ENCODE measurements around the gene WWTR1. TPM values are rescaled to one million over a fixed set of nuclear protein-coding genes. Genes with fewer than 3 reads are reported as not detected.

Gene WWTR1
- total RNA-seq, 1 donor from 2014 or later, result 39.1 TPM

DNA sequence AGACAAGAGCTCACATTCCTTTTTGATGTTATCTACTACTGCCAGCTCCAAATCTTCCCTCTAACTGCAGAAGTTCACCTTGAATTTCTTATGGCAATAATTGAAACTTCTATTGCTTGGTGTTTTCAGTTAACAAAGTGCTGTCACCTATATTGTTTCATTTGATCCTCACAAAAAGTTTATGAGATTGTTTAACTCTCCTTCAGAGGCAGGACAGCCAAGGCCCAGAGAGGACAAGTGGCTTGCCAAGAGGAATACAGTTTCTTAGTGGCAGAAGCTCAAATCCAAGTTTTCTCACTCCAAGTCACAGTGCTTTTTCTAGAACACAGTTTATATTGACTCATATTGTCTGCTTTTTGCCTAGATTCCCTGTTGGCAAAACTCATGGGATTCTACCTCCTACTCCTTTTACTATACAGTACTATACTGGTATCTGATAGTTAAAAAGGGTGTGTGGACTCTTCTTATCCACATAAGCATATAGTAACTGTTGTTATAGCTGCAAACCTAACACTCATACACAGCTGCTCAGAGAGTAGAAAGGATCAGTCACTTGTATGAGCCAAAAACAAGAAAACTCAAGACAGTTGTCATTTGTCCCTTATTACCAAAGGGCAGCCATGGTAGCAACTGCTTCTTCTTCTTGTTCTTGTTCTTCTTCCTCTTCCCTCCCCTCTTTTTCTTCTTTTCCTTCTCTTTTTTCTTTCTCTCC is 167.4 kb downstream of the WWTR1 start:
- no peaks in the 10 kb centered on the region for H3K36me3 ChIP-seq
- TF ChIP-seq, protein P1, sequence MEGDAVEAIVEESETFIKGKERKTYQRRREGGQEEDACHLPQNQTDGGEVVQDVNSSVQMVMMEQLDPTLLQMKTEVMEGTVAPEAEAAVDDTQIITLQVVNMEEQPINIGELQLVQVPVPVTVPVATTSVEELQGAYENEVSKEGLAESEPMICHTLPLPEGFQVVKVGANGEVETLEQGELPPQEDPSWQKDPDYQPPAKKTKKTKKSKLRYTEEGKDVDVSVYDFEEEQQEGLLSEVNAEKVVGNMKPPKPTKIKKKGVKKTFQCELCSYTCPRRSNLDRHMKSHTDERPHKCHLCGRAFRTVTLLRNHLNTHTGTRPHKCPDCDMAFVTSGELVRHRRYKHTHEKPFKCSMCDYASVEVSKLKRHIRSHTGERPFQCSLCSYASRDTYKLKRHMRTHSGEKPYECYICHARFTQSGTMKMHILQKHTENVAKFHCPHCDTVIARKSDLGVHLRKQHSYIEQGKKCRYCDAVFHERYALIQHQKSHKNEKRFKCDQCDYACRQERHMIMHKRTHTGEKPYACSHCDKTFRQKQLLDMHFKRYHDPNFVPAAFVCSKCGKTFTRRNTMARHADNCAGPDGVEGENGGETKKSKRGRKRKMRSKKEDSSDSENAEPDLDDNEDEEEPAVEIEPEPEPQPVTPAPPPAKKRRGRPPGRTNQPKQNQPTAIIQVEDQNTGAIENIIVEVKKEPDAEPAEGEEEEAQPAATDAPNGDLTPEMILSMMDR (IDR thresholded peaks at IDR 0.05; ENCODE audit: borderline replicate concordance), result no peak
- H3K27ac ChIP-seq (replicated peaks), result no peak overlapping the region
- no peaks in the 10 kb centered on the region for H3K9me3 ChIP-seq (replicated peaks)
- intact Hi-C loops (cut with micrococcal nuclease), result no loop called here
- peaks cover 13% of the 10 kb centered on the region for H3K27me3 ChIP-seq (ENCODE audit: low read depth)
- DNase-seq, result no peak
- no peaks in the 10 kb centered on the region for H3K4me1 ChIP-seq
- no peak overlapping the region for H3K4me3 ChIP-seq

DNA sequence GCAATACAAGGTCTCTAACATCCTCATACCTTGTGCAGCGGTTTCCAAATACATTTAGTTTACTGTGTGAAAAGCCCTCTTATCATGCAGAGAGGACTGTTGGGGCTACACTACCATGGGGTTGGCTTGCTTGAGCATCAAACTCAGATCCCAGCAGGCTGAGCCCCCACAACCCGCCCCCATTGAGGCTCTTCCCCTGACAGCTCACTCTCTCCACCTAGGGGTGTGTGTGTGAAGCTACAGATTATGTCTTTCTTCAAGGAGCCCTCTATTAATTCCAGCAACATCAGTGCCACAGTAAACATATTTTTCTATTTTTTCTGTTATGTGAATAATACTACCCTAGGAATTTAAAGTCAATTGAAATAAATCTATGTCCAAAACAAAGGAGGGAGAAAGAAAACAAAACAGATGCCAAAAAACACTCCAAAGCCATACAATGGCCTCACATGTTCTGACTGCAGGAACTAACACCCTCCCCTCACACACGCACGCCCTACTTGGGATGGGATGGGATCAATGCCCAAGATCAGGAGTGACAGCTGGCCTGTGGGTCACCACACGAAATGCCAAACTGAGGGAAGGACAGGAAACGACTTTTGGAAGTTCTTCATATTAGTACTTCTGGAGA is 168.7 kb downstream of the WWTR1 start:
- intact Hi-C loops (cut with micrococcal nuclease), result no loop called here

DNA sequence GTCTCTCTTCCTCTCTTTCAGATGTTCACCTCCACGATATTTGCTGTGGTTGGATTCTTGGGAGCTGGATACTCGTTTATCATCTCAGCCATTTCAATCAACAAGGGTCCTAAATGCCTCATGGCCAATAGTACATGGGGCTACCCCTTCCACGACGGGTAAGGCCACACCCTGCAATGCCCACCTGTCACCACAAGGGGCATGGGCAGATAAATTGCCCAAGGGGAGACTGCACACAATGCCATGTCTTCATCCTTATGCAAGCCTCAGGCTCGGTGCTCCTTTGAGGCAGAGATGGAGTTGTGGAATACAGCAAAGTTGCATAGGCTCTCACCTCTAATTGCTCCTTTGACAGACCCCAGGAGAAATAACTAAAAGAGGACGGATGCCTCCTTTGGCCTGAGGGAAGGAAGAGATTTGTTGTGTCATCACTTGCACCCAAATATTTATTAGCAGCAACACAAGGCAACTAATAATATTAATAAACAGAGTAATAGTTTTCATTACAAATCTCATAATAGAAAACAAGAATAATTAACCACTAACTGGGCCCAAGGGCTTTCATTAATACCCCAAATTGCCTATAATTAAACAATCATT is 170.1 kb downstream of the WWTR1 start:
- H3K27me3 ChIP-seq (ENCODE audit: low read depth), result peaks cover 6% of the 10 kb centered on the region
- H3K36me3 ChIP-seq, result no peaks in the 10 kb centered on the region
- no peak overlapping the region for H3K27ac ChIP-seq (replicated peaks)
- DNase-seq, result no peak
- H3K9me3 ChIP-seq (replicated peaks), result no peaks in the 10 kb centered on the region
- H3K4me1 ChIP-seq, result no peaks in the 10 kb centered on the region
- TF ChIP-seq, protein P1 (IDR thresholded peaks at IDR 0.05; ENCODE audit: borderline replicate concordance), result peak; percentile 33
- intact Hi-C loops (cut with micrococcal nuclease), result no loop called here
- no peak overlapping the region for H3K4me3 ChIP-seq

More for the DNA sequence above, 168.7 kb downstream of the WWTR1 start:
- TF ChIP-seq, protein P1 (IDR thresholded peaks at IDR 0.05; ENCODE audit: borderline replicate concordance), result peak; percentile 52
- no peaks in the 10 kb centered on the region for H3K36me3 ChIP-seq
- no peaks in the 10 kb centered on the region for H3K9me3 ChIP-seq (replicated peaks)
- no peak overlapping the region for H3K4me3 ChIP-seq
- no peak overlapping the region for H3K27ac ChIP-seq (replicated peaks)
- no peaks in the 10 kb centered on the region for H3K4me1 ChIP-seq
- peaks cover 13% of the 10 kb centered on the region for H3K27me3 ChIP-seq (ENCODE audit: low read depth)
- DNase-seq, result no peak

DNA sequence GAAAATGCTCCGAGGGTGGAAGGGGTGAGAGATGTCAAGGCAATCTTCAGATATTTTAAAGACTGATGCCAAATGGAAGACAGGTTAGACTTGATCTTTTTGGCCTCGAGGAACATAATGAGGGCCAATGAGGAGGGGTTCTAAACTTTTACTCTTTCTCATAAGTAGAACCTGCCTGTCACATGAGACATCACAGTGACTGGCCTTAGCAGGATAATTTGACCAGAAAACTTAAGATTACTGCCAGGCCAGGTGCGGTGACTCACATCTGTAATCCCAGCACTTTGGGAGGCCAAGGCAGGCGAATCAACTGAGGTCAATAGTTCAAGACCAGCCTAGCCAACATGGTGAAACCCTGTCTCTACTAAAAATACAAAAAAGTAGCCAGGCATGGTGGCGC is 171.1 kb downstream of the WWTR1 start:
- Histone ChIP-seq H3K27ac (replicated peaks) (no peak overlapping the region), H3K36me3 (no peaks in the 10 kb centered on the region), H3K9me3 (replicated peaks) (no peaks in the 10 kb centered on the region), H3K27me3 (ENCODE audit: low read depth) (no peaks in the 10 kb centered on the region), H3K4me1 (no peaks in the 10 kb centered on the region), H3K4me3 (no peak overlapping the region)
- no peak for DNase-seq
- TF ChIP-seq, protein P1 (IDR thresholded peaks at IDR 0.05; ENCODE audit: borderline replicate concordance), result no peak
- intact Hi-C loops (cut with micrococcal nuclease), result no loop called here

DNA sequence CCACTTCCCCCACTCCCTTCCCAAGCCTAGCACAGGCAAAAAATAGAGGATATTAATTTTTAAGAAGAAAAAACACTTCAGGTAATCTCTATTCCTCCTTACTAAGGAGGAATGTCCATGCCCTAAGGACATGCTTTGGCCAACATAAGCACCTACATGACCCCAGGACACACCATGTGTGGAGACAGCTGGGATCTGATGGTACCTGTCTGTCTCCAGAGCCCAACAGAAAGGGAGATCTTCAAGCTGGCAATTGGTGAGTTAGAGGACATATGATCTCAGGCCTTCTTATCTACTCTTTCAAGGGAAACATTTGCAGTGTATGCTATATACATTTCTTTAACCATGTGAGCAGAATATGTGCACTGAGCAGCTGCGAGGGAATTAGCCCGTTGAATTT is 176.3 kb downstream of the WWTR1 start:
- Histone ChIP-seq H3K27ac (replicated peaks) (no peak overlapping the region), H3K4me1 (peaks cover 14% of the 10 kb centered on the region), H3K27me3 (ENCODE audit: low read depth) (no peaks in the 10 kb centered on the region), H3K9me3 (replicated peaks) (no peaks in the 10 kb centered on the region), H3K4me3 (no peak overlapping the region), H3K36me3 (no peaks in the 10 kb centered on the region)
- TF ChIP-seq, protein P1 (IDR thresholded peaks at IDR 0.05; ENCODE audit: borderline replicate concordance), result no peak
- DNase-seq, result no peak
- intact Hi-C loops (cut with micrococcal nuclease), result no loop called here
